ENCODE data around the gene AUTS2.

GRCh38 chr7:70741666-70742065 lies 1143.4 kb downstream of the AUTS2 start:
- TF ChIP-seq, protein P1, sequence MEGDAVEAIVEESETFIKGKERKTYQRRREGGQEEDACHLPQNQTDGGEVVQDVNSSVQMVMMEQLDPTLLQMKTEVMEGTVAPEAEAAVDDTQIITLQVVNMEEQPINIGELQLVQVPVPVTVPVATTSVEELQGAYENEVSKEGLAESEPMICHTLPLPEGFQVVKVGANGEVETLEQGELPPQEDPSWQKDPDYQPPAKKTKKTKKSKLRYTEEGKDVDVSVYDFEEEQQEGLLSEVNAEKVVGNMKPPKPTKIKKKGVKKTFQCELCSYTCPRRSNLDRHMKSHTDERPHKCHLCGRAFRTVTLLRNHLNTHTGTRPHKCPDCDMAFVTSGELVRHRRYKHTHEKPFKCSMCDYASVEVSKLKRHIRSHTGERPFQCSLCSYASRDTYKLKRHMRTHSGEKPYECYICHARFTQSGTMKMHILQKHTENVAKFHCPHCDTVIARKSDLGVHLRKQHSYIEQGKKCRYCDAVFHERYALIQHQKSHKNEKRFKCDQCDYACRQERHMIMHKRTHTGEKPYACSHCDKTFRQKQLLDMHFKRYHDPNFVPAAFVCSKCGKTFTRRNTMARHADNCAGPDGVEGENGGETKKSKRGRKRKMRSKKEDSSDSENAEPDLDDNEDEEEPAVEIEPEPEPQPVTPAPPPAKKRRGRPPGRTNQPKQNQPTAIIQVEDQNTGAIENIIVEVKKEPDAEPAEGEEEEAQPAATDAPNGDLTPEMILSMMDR (conservative IDR thresholded peaks at IDR 0.05; ENCODE audit: low read depth, low read length) = no peak
- no peak for TF ChIP-seq EZH2 (IDR thresholded peaks at IDR 0.05; ENCODE audit: borderline replicate concordance, low read depth, low read length, poor library complexity, severe bottlenecking)

All from A673 (cell line).